GM12873 (cell line): Measurements from ENCODE around the gene SIPA1L3.

Experiments used
- CTCF ChIP-seq: IDR thresholded peaks from 2 replicates; pipeline ENCODE4 v1.5.1; 2012; ENCODE audit warnings: low read depth, mild to moderate bottlenecking, moderate library complexity, low read length, control low read depth; ENCODE audit not compliant: insufficient read depth; ENCODE audit errors: missing control alignments

The SIPA1L3 gene

GRCh38 chr19:37992761-37993160 is 85.8 kb downstream of the SIPA1L3 start:
- TF ChIP-seq CTCF = no peak

GRCh38 chr19:37994823-37995130 is 87.8 kb downstream of the SIPA1L3 start:
- TF ChIP-seq CTCF = no peak

GRCh38 chr19:37995346-37995745 is 88.3 kb downstream of the SIPA1L3 start:
- TF ChIP-seq CTCF = no peak

- TF ChIP-seq CTCF = no peak
These were observed 90.9 kb downstream of the SIPA1L3 start for GRCh38 chr19:37997911-37998344.

GRCh38 chr19:37998801-37999308 is 91.8 kb downstream of the SIPA1L3 start:
- no peak for TF ChIP-seq CTCF

GRCh38 chr19:37999309-38000213 is 92.6 kb downstream of the SIPA1L3 start:
- TF ChIP-seq CTCF = no peak

- TF ChIP-seq CTCF = no peak
These were observed 94.3 kb downstream of the SIPA1L3 start for GRCh38 chr19:38001158-38001781.
